Sigmoid colon (tissue), 7 donors: Measurements from ENCODE around the gene UBE2E3. TPM values are rescaled to one million over a fixed set of nuclear protein-coding genes. Genes with fewer than 3 reads are reported as not detected.

Source experiments
- DNase-seq: peaks from one replicate; pipeline ENCODE4 v3.0.0-alpha.2; 2019
- H3K27ac ChIP-seq, 4 donors: fragments of 200-600 bp; sonication (generic); one replicate each; pipeline ENCODE4 v1.5.1; 2016 to 2019; ENCODE audit warnings: mild to moderate bottlenecking in 1 of 4
- H3K27me3 ChIP-seq, 3 donors: fragments of 200-600 bp; sonication (generic); one replicate each; pipeline ENCODE4 v1.5.1; 2019; ENCODE audit warnings: mild to moderate bottlenecking in 1 of 3
- H3K36me3 ChIP-seq, 4 donors: fragments of 200-600 bp; sonication (generic); one replicate each; pipeline ENCODE4 v1.5.1; 2016 to 2019
- H3K4me1 ChIP-seq, 4 donors: fragments of 200-600 bp; sonication (generic); one replicate each; pipeline ENCODE4 v1.5.1; 2017 to 2019
- H3K4me3 ChIP-seq, 4 donors: fragments of 200-600 bp; sonication (generic); one replicate each; pipeline ENCODE4 v1.5.1; 2017 to 2019; ENCODE audit warnings: mild to moderate bottlenecking in 2 of 4, moderate library complexity in 1 of 4
- H3K9me3 ChIP-seq, 4 donors: fragments of 200-600 bp in 3 of 4; sonication (generic) in 3 of 4; one replicate each; pipeline versions ENCODE4 v1.5.1 to v1.6.1; 2013 to 2019
- CTCF ChIP-seq, 4 experiments: fragments of 450-650 bp in 3 of 4; fragments of 200-600 bp in 1 of 4; IDR thresholded peaks; one replicate each; pipeline ENCODE4 v1.5.1; 2016 to 2019; ENCODE audit warnings: antibody characterized with exemption in 4 of 4, mild to moderate bottlenecking in 3 of 4, moderate library complexity in 2 of 4
- EP300 ChIP-seq, 4 donors: sonication (generic); formaldehyde crosslinking; IDR thresholded peaks; one replicate each; pipeline ENCODE4 v1.6.1; 2017; ENCODE audit warnings: antibody characterized with exemption in 4 of 4
- POLR2A ChIP-seq, 2 donors: fragments of 450-650 bp; IDR thresholded peaks; one replicate each; pipeline ENCODE4 v1.6.1; 2016; ENCODE audit warnings: antibody characterized with exemption in 2 of 2, mild to moderate bottlenecking in 2 of 2, moderate library complexity in 2 of 2
- POLR2AphosphoS5 ChIP-seq, 4 donors: sonication (generic); formaldehyde crosslinking; IDR thresholded peaks; one replicate each; pipeline ENCODE4 v1.6.1; 2017; ENCODE audit warnings: antibody characterized with exemption in 4 of 4
- whole genome bisulfite sequencing, 2 donors: extraction: QIAGEN DNeasy Blood & Tissue Kit; methylation state at CpG; one replicate each; pipeline ENCODE4 v1.1.7; 2013; 5-methylcytosine and 5-hydroxymethylcytosine counted together
- intact Hi-C: fragments of 100-400 bp; cut with DNase I; formaldehyde crosslinking; loops from one replicate; pipeline ENCODE4 v1.15.1; 2023
- polyA plus RNA-seq, 3 donors: library from polyadenylated mRNA; stranded (reverse); fragments of 200-250 nt; gene quantifications; one replicate each; pipeline ENCODE4 v1.2.3, GENCODE V29; 2013
- total RNA-seq, 4 donors: library from RNA; depleted of rRNA; stranded (reverse); fragments of >200 nt; gene quantifications; one replicate each; pipeline ENCODE4 v1.1.0, GENCODE V29; 2016
- donor health status: healthy with polysubstance abuse.
- donor health status: Bipolar disorder and iron deficiency.
- donor health status: healthy.

The UBE2E3 gene
- total and polyA plus RNA-seq, 7 donors = 37.5 to 108 (median 48.2) TPM

DNA sequence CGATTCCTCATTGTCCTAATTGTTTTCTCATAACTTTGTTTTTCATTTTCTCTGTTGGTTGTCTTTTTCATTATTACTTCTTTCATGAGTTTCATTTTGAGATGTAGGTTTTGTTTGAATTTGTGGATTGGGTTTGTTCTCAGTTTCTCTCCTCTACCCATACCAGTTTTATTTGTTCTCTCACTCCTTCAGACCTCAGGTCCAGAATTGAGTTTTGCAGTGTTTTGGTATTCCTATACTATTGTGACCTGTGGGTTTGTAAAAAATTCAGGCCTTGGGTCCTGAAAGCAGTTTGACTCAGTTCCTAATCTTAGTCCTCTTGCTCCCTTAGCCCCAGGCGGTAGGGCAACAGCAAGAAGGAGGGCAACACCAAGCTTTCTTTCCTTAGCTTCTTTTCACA lies 28.3 kb upstream of the UBE2E3 start:
- H3K27ac ChIP-seq = no peak overlapping the region
- H3K27me3 ChIP-seq = no peaks in the 10 kb centered on the region
- 87 to 92% methylated on average over 2 of the region's 2 CpGs for WGBS, 2 donors
- intact Hi-C loops = no loop called here
- H3K4me3 ChIP-seq = no peak overlapping the region
- H3K9me3 ChIP-seq = no peaks in the 10 kb centered on the region
- DNase-seq = no peak
- H3K4me1 ChIP-seq = no peaks in the 10 kb centered on the region
- no peaks in the 10 kb centered on the region for H3K36me3 ChIP-seq
- no peak for TF ChIP-seq CTCF (IDR thresholded peaks at IDR 0.05)
- TF ChIP-seq POLR2AphosphoS5 (IDR thresholded peaks at IDR 0.05) = no peak
- no peak for TF ChIP-seq EP300 (IDR thresholded peaks at IDR 0.05)
- TF ChIP-seq POLR2A (IDR thresholded peaks at IDR 0.05) = no peak

DNA sequence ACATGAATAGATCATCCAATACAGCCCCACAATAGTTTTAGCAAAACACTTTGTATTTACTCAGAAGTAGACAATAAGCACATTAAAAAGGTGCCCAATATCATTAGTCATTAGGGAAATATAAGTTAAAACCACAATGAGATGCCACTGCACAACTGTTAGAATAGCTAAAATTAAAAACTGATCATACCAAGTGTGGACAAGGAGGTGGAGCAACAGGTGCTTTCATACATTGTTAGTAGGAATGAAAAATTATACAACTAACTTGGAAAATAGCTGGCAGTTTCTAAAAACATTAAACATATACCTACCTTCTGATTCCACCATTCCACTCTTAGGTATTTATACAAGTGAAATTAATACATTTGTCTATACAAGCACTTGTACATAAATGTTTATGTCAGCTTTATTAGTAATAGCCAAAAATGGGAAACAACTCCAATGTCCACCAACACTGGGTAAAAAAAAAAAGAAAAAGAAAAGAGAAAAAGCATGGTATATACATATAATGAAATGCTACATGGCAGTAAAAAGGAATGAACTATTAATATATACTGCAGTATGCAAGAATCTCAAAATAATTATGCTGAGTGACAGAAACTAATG lies 27.6 kb upstream of the UBE2E3 start:
- Histone ChIP-seq H3K27ac (no peak overlapping the region), H3K4me3 (no peak overlapping the region), H3K9me3 (no peaks in the 10 kb centered on the region), H3K4me1 (no peaks in the 10 kb centered on the region), H3K36me3 (no peaks in the 10 kb centered on the region), H3K27me3 (no peaks in the 10 kb centered on the region)
- intact Hi-C loops = no loop called here
- DNase-seq = no peak
- TF ChIP-seq EP300 (IDR thresholded peaks at IDR 0.05) (no peak), CTCF (IDR thresholded peaks at IDR 0.05) (no peak), POLR2AphosphoS5 (IDR thresholded peaks at IDR 0.05) (no peak), POLR2A (IDR thresholded peaks at IDR 0.05) (no peak)

GRCh38 chr2:180953550-180953949 lies 26.9 kb upstream of the UBE2E3 start:
- no peak overlapping the region for H3K27ac ChIP-seq
- no peaks in the 10 kb centered on the region for H3K36me3 ChIP-seq
- intact Hi-C loops = no loop called here

GRCh38 chr2:180955101-180955500 lies 25.3 kb upstream of the UBE2E3 start:
- intact Hi-C loops = no loop called here

More at GRCh38 chr2:180953550-180953949, 26.9 kb upstream of the UBE2E3 start:
- no peaks in the 10 kb centered on the region for H3K27me3 ChIP-seq
- no peaks in the 10 kb centered on the region for H3K9me3 ChIP-seq
- TF ChIP-seq POLR2A (IDR thresholded peaks at IDR 0.05) (no peak), EP300 (IDR thresholded peaks at IDR 0.05) (no peak), CTCF (IDR thresholded peaks at IDR 0.05) (no peak), POLR2AphosphoS5 (IDR thresholded peaks at IDR 0.05) (no peak)
- no peak overlapping the region for H3K4me3 ChIP-seq
- DNase-seq = no peak
- no peaks in the 10 kb centered on the region for H3K4me1 ChIP-seq

More at GRCh38 chr2:180955101-180955500, 25.3 kb upstream of the UBE2E3 start:
- H3K36me3 ChIP-seq = no peaks in the 10 kb centered on the region
- DNase-seq = no peak
- no peaks in the 10 kb centered on the region for H3K4me1 ChIP-seq
- no peaks in the 10 kb centered on the region for H3K27me3 ChIP-seq
- no peak overlapping the region for H3K4me3 ChIP-seq
- no peaks in the 10 kb centered on the region for H3K9me3 ChIP-seq
- no peak overlapping the region for H3K27ac ChIP-seq
- TF ChIP-seq POLR2AphosphoS5 (IDR thresholded peaks at IDR 0.05) (no peak), POLR2A (IDR thresholded peaks at IDR 0.05) (no peak), EP300 (IDR thresholded peaks at IDR 0.05) (no peak), CTCF (IDR thresholded peaks at IDR 0.05) (no peak)
